ENCODE measurements around the gene SLC35E4. TPM values are rescaled to one million over a fixed set of nuclear protein-coding genes. Genes with fewer than 3 reads are reported as not detected.
A peak's percentile ranks its signal among the peaks of the same experiment; 100 is the strongest.

Gene SLC35E4
- total RNA-seq, 2 experiments from 2014 or later: 2.1 to 2.9 TPM

GRCh38 chr22:30636226-30637077 is 871 bp downstream of the SLC35E4 start:
- no peaks in the 10 kb centered on the region for H3K36me3 ChIP-seq (ENCODE audit: insufficient read depth, low read length)
- H3K27ac Mint-ChIP-seq: peak overlapping the region; percentile 94
- H3K27me3 ChIP-seq (ENCODE audit: control insufficient read depth in 1 of 2, insufficient read depth in 2 of 2, low read length in 2 of 2): no peaks in the 10 kb centered on the region
- ATAC-seq (ENCODE audit: poor library complexity): no peak
- CTCF ChIA-PET: interaction anchor here (2.0 kb wide), 1 partner anchor 31 kb away, joined by 13 read pairs; the partner anchor contains the start of gene DUSP18
- H3K9me3 Mint-ChIP-seq: no peaks in the 10 kb centered on the region
- no peak for TF ChIP-seq CTCF (IDR thresholded peaks at IDR 0.05)
- H3K4me3 Mint-ChIP-seq: peak overlapping the region; percentile 88
- intact Hi-C loops (cut with DNase I, micrococcal nuclease): loop anchor here in 1 of 2 experiments (5.0 to 10.0 kb wide), 2 partner anchors 58 to 331 kb away; partner anchors contain the start of genes MORC2, OSBP2 and TUG1
- peak in 9 of 14 experiments; percentile 1 to 55 (median 18) for DNase-seq
- peaks cover 28% of the 10 kb centered on the region for H3K4me1 Mint-ChIP-seq (ENCODE audit: low read depth)
- H3K4me3 ChIP-seq (ENCODE audit: low read length): peak overlapping the region; percentile 68
- peak overlapping the region in 1 of 2 donors; percentile 46 for H3K27ac ChIP-seq (ENCODE audit: low read depth in 1 of 2, low read length in 2 of 2)
- H3K9me3 ChIP-seq (ENCODE audit: control insufficient read depth in 1 of 2, insufficient read depth in 1 of 2, low read length in 2 of 2): peaks cover 0 to 3% of the 10 kb centered on the region in 2 experiments
- no peaks in the 10 kb centered on the region for H3K36me3 Mint-ChIP-seq (ENCODE audit: low read depth)
- POLR2A ChIA-PET: interaction anchor here (0.7 to 2.5 kb wide), 10 partner anchors 30 to 710 kb away, joined by 3 to 14 read pairs (median 6); partner anchors contain the start of genes DUSP18, LIMK2, MORC2 and PATZ1
- no peaks in the 10 kb centered on the region for H3K27me3 Mint-ChIP-seq
- peaks cover 36% of the 10 kb centered on the region for H3K4me1 ChIP-seq (ENCODE audit: insufficient read depth, low read length)

- ChIA-PET CTCF (no interaction called here), POLR2A (no interaction called here)
- DNase-seq (no peak), ATAC-seq (ENCODE audit: poor library complexity) (no peak)
- Histone ChIP-seq H3K36me3 (ENCODE audit: insufficient read depth, low read length) (no peaks in the 10 kb centered on the region), H3K4me3 (ENCODE audit: low read length) (no peak overlapping the region), H3K4me1 (ENCODE audit: insufficient read depth, low read length) (peaks cover 36% of the 10 kb centered on the region), H3K9me3 (ENCODE audit: control insufficient read depth in 1 of 2, insufficient read depth in 1 of 2, low read length in 2 of 2) (peaks cover 0 to 3% of the 10 kb centered on the region in 2 experiments), H3K27ac (ENCODE audit: low read depth in 1 of 2, low read length in 2 of 2) (no peak overlapping the region), H3K27me3 (ENCODE audit: control insufficient read depth in 1 of 2, insufficient read depth in 2 of 2, low read length in 2 of 2) (no peaks in the 10 kb centered on the region)
- intact Hi-C loops (cut with DNase I, micrococcal nuclease): loop anchor here in 1 of 2 experiments (5.0 to 10.0 kb wide), 2 partner anchors 57 to 330 kb away; partner anchors contain the start of genes MORC2, OSBP2 and TUG1
- Mint-ChIP-seq H3K9me3 (no peaks in the 10 kb centered on the region), H3K4me1 (ENCODE audit: low read depth) (peaks cover 28% of the 10 kb centered on the region), H3K27me3 (no peaks in the 10 kb centered on the region), H3K36me3 (ENCODE audit: low read depth) (no peaks in the 10 kb centered on the region), H3K4me3 (peak overlapping the region; percentile 69), H3K27ac (no peak overlapping the region)
- TF ChIP-seq CTCF (IDR thresholded peaks at IDR 0.05): no peak
Measured at GRCh38 chr22:30637701-30638114, 2.1 kb downstream of the SLC35E4 start.

GRCh38 chr22:30640361-30640760 is 4.8 kb downstream of the SLC35E4 start:
- intact Hi-C loops (cut with DNase I, micrococcal nuclease): no loop called here

More at GRCh38 chr22:30640361-30640760, 4.8 kb downstream of the SLC35E4 start:
- Mint-ChIP-seq H3K4me1 (ENCODE audit: low read depth) (peaks cover 16% of the 10 kb centered on the region), H3K9me3 (no peaks in the 10 kb centered on the region), H3K27me3 (no peaks in the 10 kb centered on the region), H3K27ac (no peak overlapping the region), H3K4me3 (no peak overlapping the region), H3K36me3 (ENCODE audit: low read depth) (no peaks in the 10 kb centered on the region)
- Histone ChIP-seq H3K27me3 (ENCODE audit: control insufficient read depth in 1 of 2, insufficient read depth in 2 of 2, low read length in 2 of 2) (no peaks in the 10 kb centered on the region), H3K4me3 (ENCODE audit: low read length) (no peak overlapping the region), H3K27ac (ENCODE audit: low read depth in 1 of 2, low read length in 2 of 2) (no peak overlapping the region), H3K36me3 (ENCODE audit: insufficient read depth, low read length) (no peaks in the 10 kb centered on the region), H3K4me1 (ENCODE audit: insufficient read depth, low read length) (peaks cover 24% of the 10 kb centered on the region), H3K9me3 (ENCODE audit: control insufficient read depth in 1 of 2, insufficient read depth in 1 of 2, low read length in 2 of 2) (peaks cover 0 to 3% of the 10 kb centered on the region in 2 experiments)
- CTCF ChIA-PET: interaction anchor here (0.6 kb wide), 1 partner anchor 444 kb away, joined by 4 read pairs; no protein-coding TSS in a partner anchor
- TF ChIP-seq CTCF (IDR thresholded peaks at IDR 0.05): no peak
- no peak for DNase-seq
- ATAC-seq (ENCODE audit: poor library complexity): no peak
- POLR2A ChIA-PET: no interaction called here
